ENCODE data around the gene ZBTB7C. TPM values are rescaled to one million over a fixed set of nuclear protein-coding genes. Genes with fewer than 3 reads are reported as not detected.
A peak's percentile ranks its signal among the peaks of the same experiment; 100 is the strongest.

The ZBTB7C gene
- total and polyA plus RNA-seq, 8 donors, result 1.7 to 8.7 (median 2.7) TPM

GRCh38 chr18:48394176-48394575 is 15.0 kb downstream of the ZBTB7C start:
- H3K27me3 ChIP-seq, result peaks cover 0 to 10% of the 10 kb centered on the region in 2 donors
- no peaks in the 10 kb centered on the region for H3K9me3 ChIP-seq
- ATAC-seq, result no peak
- H3K4me3 ChIP-seq, result no peak overlapping the region
- TF ChIP-seq, protein P1, sequence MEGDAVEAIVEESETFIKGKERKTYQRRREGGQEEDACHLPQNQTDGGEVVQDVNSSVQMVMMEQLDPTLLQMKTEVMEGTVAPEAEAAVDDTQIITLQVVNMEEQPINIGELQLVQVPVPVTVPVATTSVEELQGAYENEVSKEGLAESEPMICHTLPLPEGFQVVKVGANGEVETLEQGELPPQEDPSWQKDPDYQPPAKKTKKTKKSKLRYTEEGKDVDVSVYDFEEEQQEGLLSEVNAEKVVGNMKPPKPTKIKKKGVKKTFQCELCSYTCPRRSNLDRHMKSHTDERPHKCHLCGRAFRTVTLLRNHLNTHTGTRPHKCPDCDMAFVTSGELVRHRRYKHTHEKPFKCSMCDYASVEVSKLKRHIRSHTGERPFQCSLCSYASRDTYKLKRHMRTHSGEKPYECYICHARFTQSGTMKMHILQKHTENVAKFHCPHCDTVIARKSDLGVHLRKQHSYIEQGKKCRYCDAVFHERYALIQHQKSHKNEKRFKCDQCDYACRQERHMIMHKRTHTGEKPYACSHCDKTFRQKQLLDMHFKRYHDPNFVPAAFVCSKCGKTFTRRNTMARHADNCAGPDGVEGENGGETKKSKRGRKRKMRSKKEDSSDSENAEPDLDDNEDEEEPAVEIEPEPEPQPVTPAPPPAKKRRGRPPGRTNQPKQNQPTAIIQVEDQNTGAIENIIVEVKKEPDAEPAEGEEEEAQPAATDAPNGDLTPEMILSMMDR (IDR thresholded peaks at IDR 0.05), result no peak
- DNase-seq, result no peak
- peaks cover 0 to 27% of the 10 kb centered on the region in 2 donors for H3K4me1 ChIP-seq
- H3K36me3 ChIP-seq, result no peaks in the 10 kb centered on the region
- intact Hi-C loops (cut with DNase I), result no loop called here
- H3K27ac ChIP-seq, result no peak overlapping the region

GRCh38 chr18:48393776-48394175 is 15.4 kb downstream of the ZBTB7C start:
- intact Hi-C loops (cut with DNase I), result no loop called here
- Histone ChIP-seq H3K27ac (no peak overlapping the region), H3K27me3 (peaks cover 0 to 10% of the 10 kb centered on the region in 2 donors), H3K36me3 (no peaks in the 10 kb centered on the region), H3K4me3 (no peak overlapping the region), H3K4me1 (peaks cover under 1 to 27% of the 10 kb centered on the region in 2 donors), H3K9me3 (no peaks in the 10 kb centered on the region)
- TF ChIP-seq, protein P1 (IDR thresholded peaks at IDR 0.05), result no peak
- DNase-seq, result no peak
- ATAC-seq, result peak; percentile 19

- DNase-seq (no peak), ATAC-seq (no peak)
- TF ChIP-seq, protein P1 (IDR thresholded peaks at IDR 0.05), result no peak
- Histone ChIP-seq H3K36me3 (no peaks in the 10 kb centered on the region), H3K27ac (no peak overlapping the region), H3K4me3 (no peak overlapping the region), H3K27me3 (peaks cover 0 to 7% of the 10 kb centered on the region in 2 donors), H3K9me3 (no peaks in the 10 kb centered on the region), H3K4me1 (peaks cover 3 to 27% of the 10 kb centered on the region in 2 donors)
- intact Hi-C loops (cut with DNase I), result no loop called here
These were observed 16.0 kb downstream of the ZBTB7C start for GRCh38 chr18:48393170-48393569.

GRCh38 chr18:48392268-48392667 is 16.9 kb downstream of the ZBTB7C start:
- no peaks in the 10 kb centered on the region for H3K9me3 ChIP-seq
- intact Hi-C loops (cut with DNase I), result no loop called here
- H3K27ac ChIP-seq, result peak overlapping the region in 1 of 2 donors; percentile 60
- ATAC-seq (peak; percentile 10), DNase-seq (peak in 1 of 4 donors; percentile 41)
- no peak overlapping the region for H3K4me3 ChIP-seq
- H3K36me3 ChIP-seq, result no peaks in the 10 kb centered on the region
- H3K27me3 ChIP-seq, result peaks cover 0 to 4% of the 10 kb centered on the region in 2 donors
- TF ChIP-seq, protein P1 (IDR thresholded peaks at IDR 0.05), result no peak
- peaks cover 3 to 27% of the 10 kb centered on the region in 2 donors for H3K4me1 ChIP-seq

GRCh38 chr18:48391868-48392267 is 17.3 kb downstream of the ZBTB7C start:
- Histone ChIP-seq H3K27ac (peak overlapping the region in 1 of 2 donors; percentile 22), H3K4me3 (no peak overlapping the region), H3K4me1 (peaks cover 3 to 25% of the 10 kb centered on the region in 2 donors), H3K9me3 (no peaks in the 10 kb centered on the region), H3K36me3 (no peaks in the 10 kb centered on the region), H3K27me3 (peaks cover 0 to 4% of the 10 kb centered on the region in 2 donors)
- DNase-seq (peak in 1 of 4 donors; percentile 21), ATAC-seq (no peak)
- TF ChIP-seq, protein P1 (IDR thresholded peaks at IDR 0.05), result no peak
- intact Hi-C loops (cut with DNase I), result no loop called here

All from left lung (tissue), 10 donors.